Esophagus muscularis mucosa (tissue), 3 donors: ENCODE results near the gene HCFC1.

Experiments
- POLR2A ChIP-seq: fragments of 450-650 bp; IDR thresholded peaks from one replicate; pipeline ENCODE4 v1.6.1; 2017; ENCODE audit warnings: antibody characterized with exemption, moderate library complexity, mild to moderate bottlenecking, low read depth
- POLR2AphosphoS5 ChIP-seq, 2 donors: sonication (generic); formaldehyde crosslinking; IDR thresholded peaks; one replicate each; pipeline ENCODE4 v1.6.1; 2017; ENCODE audit warnings: antibody characterized with exemption in 2 of 2
- TF ChIP-seq, protein P1 (sequence below), 3 experiments: fragments of 200-600 bp in 2 of 3; fragments of 450-650 bp in 1 of 3; sonication (generic) in 2 of 3; IDR thresholded peaks; one replicate each; pipeline ENCODE4 v1.5.1; 2017 to 2019; ENCODE audit warnings: antibody characterized with exemption in 3 of 3, mild to moderate bottlenecking in 2 of 3, moderate library complexity in 1 of 3

- TF ChIP-seq POLR2A (no peak), POLR2AphosphoS5 (IDR thresholded peaks at IDR 0.05) (no peak)
- TF ChIP-seq, protein P1, sequence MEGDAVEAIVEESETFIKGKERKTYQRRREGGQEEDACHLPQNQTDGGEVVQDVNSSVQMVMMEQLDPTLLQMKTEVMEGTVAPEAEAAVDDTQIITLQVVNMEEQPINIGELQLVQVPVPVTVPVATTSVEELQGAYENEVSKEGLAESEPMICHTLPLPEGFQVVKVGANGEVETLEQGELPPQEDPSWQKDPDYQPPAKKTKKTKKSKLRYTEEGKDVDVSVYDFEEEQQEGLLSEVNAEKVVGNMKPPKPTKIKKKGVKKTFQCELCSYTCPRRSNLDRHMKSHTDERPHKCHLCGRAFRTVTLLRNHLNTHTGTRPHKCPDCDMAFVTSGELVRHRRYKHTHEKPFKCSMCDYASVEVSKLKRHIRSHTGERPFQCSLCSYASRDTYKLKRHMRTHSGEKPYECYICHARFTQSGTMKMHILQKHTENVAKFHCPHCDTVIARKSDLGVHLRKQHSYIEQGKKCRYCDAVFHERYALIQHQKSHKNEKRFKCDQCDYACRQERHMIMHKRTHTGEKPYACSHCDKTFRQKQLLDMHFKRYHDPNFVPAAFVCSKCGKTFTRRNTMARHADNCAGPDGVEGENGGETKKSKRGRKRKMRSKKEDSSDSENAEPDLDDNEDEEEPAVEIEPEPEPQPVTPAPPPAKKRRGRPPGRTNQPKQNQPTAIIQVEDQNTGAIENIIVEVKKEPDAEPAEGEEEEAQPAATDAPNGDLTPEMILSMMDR (IDR thresholded peaks at IDR 0.05), result no peak
Measured at GRCh38 chrX:153960786-153961185, 10.8 kb downstream of the HCFC1 start.
